Measurements from ENCODE around the gene EHD3. TPM values are rescaled to one million over a fixed set of nuclear protein-coding genes. Genes with fewer than 3 reads are reported as not detected.

The EHD3 gene
- total and polyA plus RNA-seq, 2 of the 4 experiments (the other 2 are of a cell fraction): 29.1 to 39.8 TPM

DNA sequence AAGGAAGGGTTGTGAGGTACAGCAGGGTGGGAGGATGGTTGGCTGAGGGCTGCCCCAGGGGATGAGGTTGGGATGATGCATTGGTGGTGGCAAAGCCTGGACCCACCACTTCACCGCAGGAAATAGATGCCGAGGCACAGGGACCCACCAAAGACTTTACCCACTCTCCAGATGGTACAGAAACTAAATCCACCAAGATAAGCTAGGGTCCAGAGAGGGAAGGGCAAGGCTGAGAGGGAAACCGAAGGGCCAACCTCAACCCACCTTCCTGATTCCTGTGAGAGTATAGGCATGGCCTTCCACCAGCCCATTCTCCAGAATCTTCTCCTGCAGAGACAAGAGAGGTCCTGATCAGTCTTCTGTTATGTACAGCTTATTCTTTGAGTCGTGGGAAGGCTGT lies 34.7 kb upstream of the EHD3 start:
- H3K27me3 ChIP-seq (ENCODE audit: control insufficient read depth, insufficient read depth, low read length): peaks cover 14% of the 10 kb centered on the region
- no peak overlapping the region for H4K91ac ChIP-seq (ENCODE audit: insufficient read depth, low read depth, low read length)
- H3K56ac ChIP-seq (ENCODE audit: extremely low read depth, insufficient read depth, low read length): no peak overlapping the region
- H2AK9ac ChIP-seq (replicated peaks; ENCODE audit: low read depth, low read length, poor library complexity): no peak overlapping the region
- H2AFZ ChIP-seq (replicated peaks; ENCODE audit: low read length, poor library complexity): no peak overlapping the region
- no peaks in the 10 kb centered on the region for H3K9me3 ChIP-seq (ENCODE audit: control insufficient read depth, insufficient read depth, low read length)
- WGBS, 2 experiments (ENCODE audit: extremely low coverage in 2 of 2, insufficient read length in 1 of 2): no CpG with 5 or more reads among the region's 4 CpGs
- dilution Hi-C loops (cut with HindIII; ENCODE audit: low sequenced_read_pairs, unreplicated experiment): no loop called here
- ChIA-PET CTCF (no interaction called here), POLR2A (ENCODE audit: unreplicated experiment) (no interaction called here)
- H3K4me3 ChIP-seq (ENCODE audit: insufficient read depth, low read depth, low read length): no peak overlapping the region
- no peaks in the 10 kb centered on the region for H4K20me1 ChIP-seq (ENCODE audit: insufficient read depth, low read length)
- H3K9ac ChIP-seq (ENCODE audit: low read depth, low read length): no peak overlapping the region
- no peak overlapping the region for H3K23ac ChIP-seq (ENCODE audit: low read depth, low read length)
- no peaks in the 10 kb centered on the region for H3K79me1 ChIP-seq (ENCODE audit: low read depth in 1 of 2, low read length in 2 of 2)
- no peak overlapping the region for H4K5ac ChIP-seq (ENCODE audit: low read depth, low read length)
- no peak overlapping the region for H3K18ac ChIP-seq (ENCODE audit: low read depth, low read length)
- H3K36me3 ChIP-seq (ENCODE audit: control insufficient read depth, insufficient read depth, low read length): no peaks in the 10 kb centered on the region
- no peak overlapping the region for H3K4ac ChIP-seq (ENCODE audit: low read depth, low read length)
- H3K14ac ChIP-seq (replicated peaks; ENCODE audit: low read depth, low read length): no peak overlapping the region
- intact Hi-C loops (cut with micrococcal nuclease): no loop called here
- ATAC-seq (ENCODE audit: low read depth) (no peak), DNase-seq (no peak)
- H2AK5ac ChIP-seq (ENCODE audit: low read depth, low read length): no peak overlapping the region
- H4K8ac ChIP-seq (ENCODE audit: low read depth in 2 of 2, low read length in 2 of 2): no peak overlapping the region
- no peaks in the 10 kb centered on the region for H3K4me1 ChIP-seq (ENCODE audit: control insufficient read depth, insufficient read depth, low read length)
- no peak overlapping the region for H2BK20ac ChIP-seq (ENCODE audit: low read depth, low read length)
- H2BK15ac ChIP-seq (ENCODE audit: low read depth, low read length): no peak overlapping the region
- in situ Hi-C loops (cut with MboI; ENCODE audit: low sequenced_read_pairs): no loop called here
- H3K4me2 ChIP-seq (ENCODE audit: low read depth, low read length): no peak overlapping the region
- no peaks in the 10 kb centered on the region for H3K9me1 ChIP-seq (ENCODE audit: insufficient read depth, low read length)
- H2BK5ac ChIP-seq (ENCODE audit: low read depth, low read length, poor library complexity, severe bottlenecking): no peak overlapping the region
- TF ChIP-seq POLR2A (IDR thresholded peaks at IDR 0.05; ENCODE audit: low read depth, low read length) (no peak), MAFK (IDR thresholded peaks at IDR 0.05; ENCODE audit: low read depth, low read length) (no peak), SMC3 (IDR thresholded peaks at IDR 0.05; ENCODE audit: low read depth, low read length) (no peak), RCOR1 (IDR thresholded peaks at IDR 0.05; ENCODE audit: insufficient replicate concordance, low read length) (no peak), MAZ (IDR thresholded peaks at IDR 0.05; ENCODE audit: borderline replicate concordance, low read depth, low read length) (no peak), RAD21 (IDR thresholded peaks at IDR 0.05; ENCODE audit: low read length) (no peak), CEBPB (IDR thresholded peaks at IDR 0.05; ENCODE audit: low read depth, low read length) (no peak), NFE2L2 (IDR thresholded peaks at IDR 0.05; ENCODE audit: low read depth, low read length) (no peak), BHLHE40 (IDR thresholded peaks at IDR 0.05; ENCODE audit: low read depth, low read length) (no peak), MXI1 (IDR thresholded peaks at IDR 0.05; ENCODE audit: borderline replicate concordance, low read depth, low read length) (no peak), FOS (IDR thresholded peaks at IDR 0.05; ENCODE audit: low read depth, low read length) (no peak), RFX5 (IDR thresholded peaks at IDR 0.05; ENCODE audit: low read depth, low read length) (no peak), CHD1 (IDR thresholded peaks at IDR 0.05; ENCODE audit: low read depth, low read length) (no peak)
- TF ChIP-seq, protein P1, sequence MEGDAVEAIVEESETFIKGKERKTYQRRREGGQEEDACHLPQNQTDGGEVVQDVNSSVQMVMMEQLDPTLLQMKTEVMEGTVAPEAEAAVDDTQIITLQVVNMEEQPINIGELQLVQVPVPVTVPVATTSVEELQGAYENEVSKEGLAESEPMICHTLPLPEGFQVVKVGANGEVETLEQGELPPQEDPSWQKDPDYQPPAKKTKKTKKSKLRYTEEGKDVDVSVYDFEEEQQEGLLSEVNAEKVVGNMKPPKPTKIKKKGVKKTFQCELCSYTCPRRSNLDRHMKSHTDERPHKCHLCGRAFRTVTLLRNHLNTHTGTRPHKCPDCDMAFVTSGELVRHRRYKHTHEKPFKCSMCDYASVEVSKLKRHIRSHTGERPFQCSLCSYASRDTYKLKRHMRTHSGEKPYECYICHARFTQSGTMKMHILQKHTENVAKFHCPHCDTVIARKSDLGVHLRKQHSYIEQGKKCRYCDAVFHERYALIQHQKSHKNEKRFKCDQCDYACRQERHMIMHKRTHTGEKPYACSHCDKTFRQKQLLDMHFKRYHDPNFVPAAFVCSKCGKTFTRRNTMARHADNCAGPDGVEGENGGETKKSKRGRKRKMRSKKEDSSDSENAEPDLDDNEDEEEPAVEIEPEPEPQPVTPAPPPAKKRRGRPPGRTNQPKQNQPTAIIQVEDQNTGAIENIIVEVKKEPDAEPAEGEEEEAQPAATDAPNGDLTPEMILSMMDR (conservative IDR thresholded peaks at IDR 0.05; ENCODE audit: low read depth, low read length): no peak
- TF ChIP-seq, protein P2, sequence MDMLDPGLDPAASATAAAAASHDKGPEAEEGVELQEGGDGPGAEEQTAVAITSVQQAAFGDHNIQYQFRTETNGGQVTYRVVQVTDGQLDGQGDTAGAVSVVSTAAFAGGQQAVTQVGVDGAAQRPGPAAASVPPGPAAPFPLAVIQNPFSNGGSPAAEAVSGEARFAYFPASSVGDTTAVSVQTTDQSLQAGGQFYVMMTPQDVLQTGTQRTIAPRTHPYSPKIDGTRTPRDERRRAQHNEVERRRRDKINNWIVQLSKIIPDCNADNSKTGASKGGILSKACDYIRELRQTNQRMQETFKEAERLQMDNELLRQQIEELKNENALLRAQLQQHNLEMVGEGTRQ (IDR thresholded peaks at IDR 0.05; ENCODE audit: low read depth, low read length): no peak
- TF ChIP-seq, protein P3, sequence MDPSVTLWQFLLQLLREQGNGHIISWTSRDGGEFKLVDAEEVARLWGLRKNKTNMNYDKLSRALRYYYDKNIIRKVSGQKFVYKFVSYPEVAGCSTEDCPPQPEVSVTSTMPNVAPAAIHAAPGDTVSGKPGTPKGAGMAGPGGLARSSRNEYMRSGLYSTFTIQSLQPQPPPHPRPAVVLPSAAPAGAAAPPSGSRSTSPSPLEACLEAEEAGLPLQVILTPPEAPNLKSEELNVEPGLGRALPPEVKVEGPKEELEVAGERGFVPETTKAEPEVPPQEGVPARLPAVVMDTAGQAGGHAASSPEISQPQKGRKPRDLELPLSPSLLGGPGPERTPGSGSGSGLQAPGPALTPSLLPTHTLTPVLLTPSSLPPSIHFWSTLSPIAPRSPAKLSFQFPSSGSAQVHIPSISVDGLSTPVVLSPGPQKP (IDR thresholded peaks at IDR 0.05; ENCODE audit: borderline replicate concordance, low read depth, low read length): no peak
- BruUV-seq (replicated peaks): no TSS peak
- H3K27ac ChIP-seq (ENCODE audit: insufficient read depth, low read length): no peak overlapping the region
- H2BK120ac ChIP-seq (ENCODE audit: low read depth, low read length): no peak overlapping the region
